H1 (cell line): Measurements from ENCODE around the gene APOC1. TPM values are rescaled to one million over a fixed set of nuclear protein-coding genes. Genes with fewer than 3 reads are reported as not detected.

Source experiments
- CTCF ChIA-PET: fragments of 300-600 bp; sonication (Branson Sonifier 250); formaldehyde crosslinking; loops from one replicate; lab custom pipeline; 2021; ENCODE audit not compliant: partially characterized antibody; lab: Charles Lee
- POLR2A ChIA-PET: fragments of 300-600 bp; sonication (Branson Sonifier 250); formaldehyde crosslinking; loops from one replicate; lab custom pipeline; 2021; ENCODE audit warnings: inconsistent platforms; ENCODE audit not compliant: partially characterized antibody; lab: Charles Lee
- DNase-seq, 2 experiments: peaks; one replicate each; pipeline versions ENCODE4 v3.0.0 to v3.0.0-alpha.2; 2010 to 2022; ENCODE audit warnings: low spot score in 2 of 2, low read depth in 1 of 2, mixed read lengths in 1 of 2
- FAIRE-seq: peaks from 2 replicates; lab custom pipeline; 2011; peaks lifted over from hg19 to GRCh38; lab: Jason Lieb, UNC
- H2AFZ ChIP-seq: 2 replicates; pipeline ENCODE4 v1.8.1; 2012; ENCODE audit warnings: low read length, inconsistent platforms
- H2AK5ac ChIP-seq: 2 replicates; pipeline ENCODE4 v1.6.1; 2013; ENCODE audit warnings: low read depth, low read length
- H2BK120ac ChIP-seq: replicated peaks from 2 replicates; pipeline ENCODE3; 2013; ENCODE audit warnings: low read depth, low read length, inconsistent platforms
- H2BK12ac ChIP-seq: 2 replicates; pipeline ENCODE4 v1.6.1; 2013; ENCODE audit warnings: low read depth, low read length
- H2BK15ac ChIP-seq: 2 replicates; pipeline ENCODE4 v1.6.1; 2013; ENCODE audit warnings: low read length
- H2BK20ac ChIP-seq: 2 replicates; pipeline ENCODE4 v1.6.1; 2013; ENCODE audit warnings: low read length
- H2BK5ac ChIP-seq: 2 replicates; pipeline ENCODE4 v1.6.1; 2013; ENCODE audit warnings: low read depth, low read length
- H3K14ac ChIP-seq: 2 replicates; pipeline ENCODE4 v1.6.1; 2013; ENCODE audit warnings: inconsistent platforms; ENCODE audit not compliant: insufficient read length
- H3K18ac ChIP-seq: 2 replicates; pipeline ENCODE4 v1.6.1; 2013; ENCODE audit warnings: low read length; ENCODE audit errors: extremely low read depth
- H3K23ac ChIP-seq: 2 replicates; pipeline ENCODE4 v1.6.1; 2013; ENCODE audit warnings: inconsistent platforms; ENCODE audit not compliant: insufficient read length
- H3K23me2 ChIP-seq: 2 replicates; pipeline ENCODE4 v1.6.1; 2013; ENCODE audit warnings: low read depth, low read length
- H3K27ac ChIP-seq: 2 replicates; pipeline ENCODE4 v1.6.1; 2011; ENCODE audit warnings: low read depth, low read length, inconsistent platforms
- H3K27me3 ChIP-seq, 4 experiments: replicated peaks in 1 of 4; 1 replicate in 1 of 4; 2 replicates in 3 of 4; pipeline versions ENCODE4 v1.6.1 to v1.8.1; 2011 to 2013; ENCODE audit warnings: low read length in 3 of 4, mild to moderate bottlenecking in 3 of 4, inconsistent platforms in 2 of 4, mixed read lengths in 2 of 4, moderate library complexity in 1 of 4; ENCODE audit not compliant: control insufficient read depth in 3 of 4, insufficient read depth in 3 of 4; ENCODE audit errors: extremely low read depth in 1 of 4
- H3K36me3 ChIP-seq, 4 experiments: 2 replicates each; pipeline versions ENCODE4 v1.6.1 to v1.8.1; 2011 to 2013; ENCODE audit warnings: mild to moderate bottlenecking in 4 of 4, low read length in 3 of 4, moderate library complexity in 2 of 4, control low read depth in 1 of 4, inconsistent platforms in 1 of 4; ENCODE audit not compliant: insufficient read depth in 4 of 4, control insufficient read depth in 2 of 4
- H3K4ac ChIP-seq: replicated peaks from 2 replicates; pipeline ENCODE3; 2013; ENCODE audit warnings: low read length, low read depth, mixed read lengths, inconsistent platforms; ENCODE audit not compliant: insufficient read length
- H3K4me1 ChIP-seq, 4 experiments: replicated peaks in 1 of 4; 1 replicate in 1 of 4; 2 replicates in 3 of 4; pipeline versions ENCODE4 v1.6.1 to v1.8.1; 2011 to 2013; ENCODE audit warnings: low read length in 3 of 4, inconsistent platforms in 2 of 4, mixed read lengths in 1 of 4; ENCODE audit not compliant: insufficient read depth in 4 of 4, control insufficient read depth in 3 of 4
- H3K4me2 ChIP-seq, 2 experiments: 2 replicates each; pipeline versions ENCODE4 v1.6.1 to v1.8.1; 2011 to 2013; ENCODE audit warnings: low read depth in 2 of 2, low read length in 2 of 2, control low read depth in 1 of 2, inconsistent platforms in 1 of 2, mild to moderate bottlenecking in 1 of 2; ENCODE audit not compliant: insufficient read depth in 1 of 2
- H3K4me3 ChIP-seq, 4 experiments: fragments of 200-600, 300-600 bp in 1 of 4; sonication (generic), shearing (Covaris generic), sonication (Bioruptor Twin) in 1 of 4; 2 replicates each; pipeline versions ENCODE4 v1.5.1 to v1.8.1; 2011 to 2016; ENCODE audit warnings: low read length in 4 of 4, low read depth in 3 of 4, control low read depth in 2 of 4, inconsistent platforms in 2 of 4, mild to moderate bottlenecking in 2 of 4, mixed read lengths in 1 of 4, moderate library complexity in 1 of 4; ENCODE audit not compliant: insufficient read depth in 2 of 4; ENCODE audit errors: extremely low read depth in 1 of 4
- H3K56ac ChIP-seq: replicated peaks from 2 replicates; pipeline ENCODE3; 2013; ENCODE audit warnings: low read depth, mild to moderate bottlenecking, mixed read lengths, low read length, inconsistent platforms; ENCODE audit not compliant: insufficient read length
- H3K79me1 ChIP-seq: 2 replicates; pipeline ENCODE4 v1.6.1; 2013; ENCODE audit warnings: low read depth, low read length, control low read depth
- H3K79me2 ChIP-seq, 2 experiments: 2 replicates each; pipeline versions ENCODE4 v1.6.1 to v1.8.1; 2012 to 2013; ENCODE audit warnings: low read length in 2 of 2, mild to moderate bottlenecking in 2 of 2, inconsistent platforms in 1 of 2; ENCODE audit not compliant: insufficient read depth in 2 of 2, control insufficient read depth in 1 of 2
- H3K9ac ChIP-seq, 4 experiments: replicated peaks in 1 of 4; 1 replicate in 1 of 4; 2 replicates in 3 of 4; pipeline versions ENCODE4 v1.6.1 to v1.8.1; 2011 to 2013; ENCODE audit warnings: low read depth in 3 of 4, low read length in 3 of 4, control low read depth in 2 of 4, mild to moderate bottlenecking in 2 of 4, moderate library complexity in 2 of 4, inconsistent platforms in 1 of 4; ENCODE audit errors: extremely low read depth in 1 of 4
- H3K9me3 ChIP-seq, 2 experiments: 2 replicates each; pipeline versions ENCODE4 v1.6.1 to v1.8.1; 2012 to 2013; ENCODE audit warnings: mild to moderate bottlenecking in 2 of 2, moderate library complexity in 2 of 2, control low read depth in 1 of 2, inconsistent platforms in 1 of 2, low read depth in 1 of 2, low read length in 1 of 2, mixed read lengths in 1 of 2; ENCODE audit not compliant: insufficient read depth in 2 of 2
- H4K20me1 ChIP-seq, 2 experiments: replicated peaks in 1 of 2; 2 replicates each; pipeline versions ENCODE3 to v1.8.1; 2011 to 2013; ENCODE audit warnings: inconsistent platforms in 2 of 2, low read length in 2 of 2, mild to moderate bottlenecking in 1 of 2; ENCODE audit not compliant: insufficient read depth in 2 of 2, control insufficient read depth in 1 of 2
- H4K5ac ChIP-seq: 2 replicates; pipeline ENCODE4 v1.6.1; 2013; ENCODE audit warnings: low read length, low read depth, mixed read lengths, inconsistent platforms; ENCODE audit not compliant: insufficient read length
- H4K8ac ChIP-seq: 2 replicates; pipeline ENCODE4 v1.8.0; 2013; ENCODE audit warnings: mild to moderate bottlenecking, moderate library complexity, low read length, inconsistent platforms; ENCODE audit not compliant: insufficient read depth; ENCODE audit errors: extremely low read depth
- H4K91ac ChIP-seq: replicated peaks from 2 replicates; pipeline ENCODE3; 2013; ENCODE audit warnings: low read length, mixed read lengths, inconsistent platforms; ENCODE audit not compliant: insufficient read length
- ASH2L ChIP-seq: fragments of 200-600, 300-600 bp; sonication (generic); IDR thresholded peaks from one replicate; pipeline ENCODE4 v1.7.1; 2017; ENCODE audit warnings: low read length
- ATF2 ChIP-seq: IDR thresholded peaks from 2 replicates; pipeline ENCODE4 v1.6.1; 2012; ENCODE audit warnings: low read length, inconsistent platforms
- BCL11A ChIP-seq, 2 experiments: IDR thresholded peaks; one replicate each; pipeline ENCODE4 v1.6.1; 2011; ENCODE audit warnings: low read depth in 2 of 2, low read length in 2 of 2, mild to moderate bottlenecking in 2 of 2
- CHD2 ChIP-seq: IDR thresholded peaks from 2 replicates; pipeline ENCODE4 v1.6.1; 2012; ENCODE audit warnings: low read length, improper control_type of control experiment
- EZH2 ChIP-seq: fragments of 200-600 bp; sonication (generic); IDR thresholded peaks from 2 replicates; pipeline ENCODE4 v1.7.1; 2012; ENCODE audit warnings: low read depth, mild to moderate bottlenecking, moderate library complexity, low read length, inconsistent platforms; ENCODE audit not compliant: severe bottlenecking
- FOSL1 ChIP-seq: IDR thresholded peaks from 2 replicates; pipeline ENCODE4 v1.6.1; 2011; ENCODE audit warnings: mild to moderate bottlenecking, low read depth, low read length, moderate library complexity; ENCODE audit not compliant: insufficient read depth
- JUND ChIP-seq: IDR thresholded peaks from 2 replicates; pipeline ENCODE4 v1.6.1; 2011; ENCODE audit warnings: mild to moderate bottlenecking, improper control_type of control experiment, low read length
- NRF1 ChIP-seq: IDR thresholded peaks from 2 replicates; pipeline ENCODE4 v1.6.1; 2011; ENCODE audit warnings: mild to moderate bottlenecking, low read depth, low read length, improper control_type of control experiment
- RBBP5 ChIP-seq: IDR thresholded peaks from 2 replicates; pipeline ENCODE4 v1.7.1; 2012; ENCODE audit warnings: low read depth, mild to moderate bottlenecking, inconsistent platforms, low read length, moderate library complexity, borderline replicate concordance
- SAP30 ChIP-seq: fragments of 300-600 bp; sonication (generic); IDR thresholded peaks from 2 replicates; pipeline ENCODE4 v1.7.1; 2012; ENCODE audit warnings: low read length, moderate library complexity, mild to moderate bottlenecking, inconsistent platforms; ENCODE audit not compliant: insufficient read depth, insufficient replicate concordance
- SP1 ChIP-seq: IDR thresholded peaks from 2 replicates; pipeline ENCODE4 v1.6.1; 2011; ENCODE audit warnings: low read depth, low read length
- TEAD4 ChIP-seq: IDR thresholded peaks from 2 replicates; pipeline ENCODE4 v1.6.1; 2012; ENCODE audit warnings: low read depth, low read length, inconsistent platforms, mixed read lengths
- YY1 ChIP-seq: IDR thresholded peaks from 2 replicates; pipeline ENCODE4 v1.6.1; 2011; ENCODE audit warnings: low read depth, mild to moderate bottlenecking, low read length
- WGBS, 2 experiments: shearing (Covaris generic) in 1 of 2; methylation state at CpG; one replicate each; pipeline versions ENCODE4 v1.1.6 to v1.1.7; 2013 to 2015; ENCODE audit warnings: low lambda C conversion rate in 2 of 2, mixed read lengths in 2 of 2, inconsistent platforms in 1 of 2, low coverage in 1 of 2, missing lambda C conversion rate in 1 of 2; ENCODE audit not compliant: insufficient replicate concordance in 2 of 2, insufficient coverage in 1 of 2, insufficient read length in 1 of 2; ENCODE audit errors: extremely low coverage in 1 of 2, missing lambda C conversion rate in 1 of 2; 5-methylcytosine and 5-hydroxymethylcytosine counted together
- polyA plus RNA-seq, 7 experiments: library from polyadenylated mRNA; depleted of rRNA in 3 of 7; stranded (reverse) in 5 of 7; unstranded in 2 of 7; fragments of >200 nt in 5 of 7; fragments of 200-250 nt in 2 of 7; gene quantifications; 1 replicate in 5 of 7; 2 replicates in 1 of 7; 4 replicates in 1 of 7; pipeline versions ENCODE4 v1.2.1 to v1.2.3, GENCODE V29; 2011 to 2013; ENCODE audit warnings: missing spikeins in 2 of 7, mixed read lengths in 2 of 7
- total RNA-seq: library from RNA; stranded (reverse); fragmentation: NEBNext Ultra II Directional; extraction: Animal tissue kit (Norgen Biotek cat#: 25700); gene quantifications from 2 replicates; pipeline ENCODE4 v1.2.1, GENCODE V29; 2021

The APOC1 gene
- total and polyA plus RNA-seq, 2 of the 8 experiments (the other 6 are each of a cell fraction or from before 2014, with no cell fraction given), result 55.8 to 78.2 TPM

GRCh38 chr19:44887648-44888047 is 26.8 kb upstream of the APOC1 start:
- Histone ChIP-seq H3K56ac (no peak overlapping the region), H2BK20ac (no peak overlapping the region), H3K4me2 (no peak overlapping the region), H2BK120ac (no peak overlapping the region), H2BK5ac (no peak overlapping the region), H3K18ac (no peak overlapping the region), H2BK12ac (no peak overlapping the region), H3K27ac (no peak overlapping the region), H3K23me2 (peaks cover 17% of the 10 kb centered on the region), H3K9ac (no peak overlapping the region), H2BK15ac (no peak overlapping the region), H4K5ac (no peak overlapping the region), H4K91ac (no peak overlapping the region), H3K4ac (no peak overlapping the region), H4K20me1 (peaks cover 9 to 12% of the 10 kb centered on the region in 2 experiments), H3K79me1 (peaks cover 11% of the 10 kb centered on the region), H3K9me3 (no peaks in the 10 kb centered on the region), H3K23ac (no peak overlapping the region), H3K79me2 (peaks cover 7 to 12% of the 10 kb centered on the region in 2 experiments), H3K27me3 (no peaks in the 10 kb centered on the region), H3K4me1 (peaks cover 5 to 9% (median 7%) of the 10 kb centered on the region in 4 experiments), H2AFZ (no peak overlapping the region), H3K4me3 (no peak overlapping the region), H3K14ac (no peak overlapping the region), H2AK5ac (no peak overlapping the region), H3K36me3 (peaks cover 8 to 48% (median 15%) of the 10 kb centered on the region in 4 experiments; a peak in 6 of 8 replicates), H4K8ac (no peak overlapping the region)
- ChIA-PET CTCF (interaction anchor here (1.5 kb wide), 1 partner anchor 37 kb away, joined by 4 read pairs; no protein-coding TSS in a partner anchor), POLR2A (interaction anchor here (0.7 to 1.3 kb wide), 9 partner anchors 9 to 123 kb away, joined by 3 to 6 read pairs (median 3); no protein-coding TSS in a partner anchor)
- whole genome bisulfite sequencing, 2 experiments, result 90% methylated on average over 4 of the region's 4 CpGs; no CpG with 5 or more reads in 1 of the 2 experiments
- FAIRE-seq (no peak), DNase-seq (no peak)
- TF ChIP-seq RBBP5 (no peak), ATF2 (no peak), BCL11A (IDR thresholded peaks at IDR 0.05; ENCODE audit: low read depth in 2 of 2, low read length in 2 of 2) (no peak), ASH2L (no peak), JUND (no peak), SAP30 (no peak), SP1 (no peak), NRF1 (no peak), FOSL1 (no peak), EZH2 (no peak), YY1 (no peak), CHD2 (no peak), TEAD4 (no peak)
